Measurements from ENCODE around the gene ADGRL2. TPM values are rescaled to one million over a fixed set of nuclear protein-coding genes. Genes with fewer than 3 reads are reported as not detected.
A peak's percentile ranks its signal among the peaks of the same experiment; 100 is the strongest.

ADGRL2 gene
- polyA plus RNA-seq, 4 donors: 160 to 193 (median 173) TPM

- no peak for DNase-seq (ENCODE audit: low read depth in 4 of 4, low spot score in 3 of 4)
These were observed 174.3 kb downstream of the ADGRL2 start for GRCh38 chr1:81974883-81975555.

GRCh38 chr1:81976539-81976938, 175.8 kb downstream of the ADGRL2 start:
- DNase-seq (ENCODE audit: low read depth in 4 of 4, low spot score in 3 of 4): no peak

GRCh38 chr1:81978945-81979344, 178.2 kb downstream of the ADGRL2 start:
- DNase-seq (ENCODE audit: low read depth in 4 of 4, low spot score in 3 of 4): no peak

GRCh38 chr1:81982523-81982922, 181.8 kb downstream of the ADGRL2 start:
- no peak for DNase-seq (ENCODE audit: low read depth in 4 of 4, low spot score in 3 of 4)

- DNase-seq (ENCODE audit: low read depth in 4 of 4, low spot score in 3 of 4): no peak
These were observed 188.8 kb downstream of the ADGRL2 start for GRCh38 chr1:81989524-81989923.

- DNase-seq (ENCODE audit: low read depth in 4 of 4, low spot score in 3 of 4): no peak
These were observed 189.5 kb downstream of the ADGRL2 start for GRCh38 chr1:81990241-81990640.

GRCh38 chr1:81998165-81998564, 197.4 kb downstream of the ADGRL2 start:
- no peak for DNase-seq (ENCODE audit: low read depth in 4 of 4, low spot score in 3 of 4)

GRCh38 chr1:81999364-81999763, 198.6 kb downstream of the ADGRL2 start:
- no peak for DNase-seq (ENCODE audit: low read depth in 4 of 4, low spot score in 3 of 4)

- no peak for DNase-seq (ENCODE audit: low read depth in 4 of 4, low spot score in 3 of 4)
These were observed 199.5 kb downstream of the ADGRL2 start for GRCh38 chr1:82000221-82000620.

- no peak for DNase-seq (ENCODE audit: low read depth in 4 of 4, low spot score in 3 of 4)
These were observed 200.6 kb downstream of the ADGRL2 start for GRCh38 chr1:82001345-82001744.

GRCh38 chr1:82007804-82008203, 207.1 kb downstream of the ADGRL2 start:
- DNase-seq (ENCODE audit: low read depth in 4 of 4, low spot score in 3 of 4): no peak

GRCh38 chr1:82013702-82014101, 213.0 kb downstream of the ADGRL2 start:
- no peak for DNase-seq (ENCODE audit: low read depth in 4 of 4, low spot score in 3 of 4)

- no peak for DNase-seq (ENCODE audit: low read depth in 4 of 4, low spot score in 3 of 4)
These were observed 214.7 kb downstream of the ADGRL2 start for GRCh38 chr1:82015444-82015843.

GRCh38 chr1:82018319-82018718, 217.6 kb downstream of the ADGRL2 start:
- DNase-seq (ENCODE audit: low read depth in 4 of 4, low spot score in 3 of 4): no peak

- DNase-seq (ENCODE audit: low read depth in 4 of 4, low spot score in 3 of 4): no peak
These were observed 218.8 kb downstream of the ADGRL2 start for GRCh38 chr1:82019508-82019907.

GRCh38 chr1:82030830-82031229, 230.1 kb downstream of the ADGRL2 start:
- DNase-seq (ENCODE audit: low read depth in 4 of 4, low spot score in 3 of 4): no peak

- peak in 3 of 4 donors; percentile 12 to 20 (median 14) for DNase-seq (ENCODE audit: low read depth in 4 of 4, low spot score in 3 of 4)
These were observed 231.3 kb downstream of the ADGRL2 start for GRCh38 chr1:82032068-82032467.

GRCh38 chr1:82034812-82035211, 234.1 kb downstream of the ADGRL2 start:
- no peak for DNase-seq (ENCODE audit: low read depth in 4 of 4, low spot score in 3 of 4)

Data from right renal pelvis (tissue), 4 donors.